CD14-positive monocyte (primary cell): ENCODE measurements around the gene CACUL1. TPM values are rescaled to one million over a fixed set of nuclear protein-coding genes. Genes with fewer than 3 reads are reported as not detected.
"Not testable (repeated sequence)": the region's sequence is repeated elsewhere in the genome, so short reads cannot be mapped to it uniquely, and the experiment has no call there.

Experiments
- DNase-seq, 3 donors: peaks; one replicate each; pipeline ENCODE4 v3.0.0-alpha.2; 2011 to 2022
- H2AFZ ChIP-seq: 2 replicates; pipeline ENCODE4 v1.6.0; 2012; ENCODE audit warnings: mild to moderate bottlenecking, low read depth, low read length, inconsistent platforms; ENCODE audit not compliant: insufficient read depth, poor library complexity, severe bottlenecking
- H3K27ac ChIP-seq, 2 donors: 1 replicate in 1 of 2; 2 replicates in 1 of 2; pipeline ENCODE4 v1.5.1; 2012 to 2013; ENCODE audit warnings: low read length in 2 of 2, control low read depth in 1 of 2, inconsistent platforms in 1 of 2, low read depth in 1 of 2, mild to moderate bottlenecking in 1 of 2
- H3K27me3 ChIP-seq, 2 donors: one replicate each; pipeline versions ENCODE4 v1.6.0 to v1.6.1; 2011 to 2013; ENCODE audit warnings: low read length in 2 of 2; ENCODE audit not compliant: control insufficient read depth in 2 of 2, insufficient read depth in 2 of 2
- H3K36me3 ChIP-seq, 2 donors: replicated peaks in 1 of 2; 1 replicate in 1 of 2; 2 replicates in 1 of 2; pipeline versions ENCODE4 v1.5.1 to v1.6.1; 2012 to 2013; ENCODE audit warnings: low read length in 2 of 2, control low read depth in 1 of 2, inconsistent platforms in 1 of 2, mild to moderate bottlenecking in 1 of 2; ENCODE audit not compliant: insufficient read depth in 2 of 2, control insufficient read depth in 1 of 2
- H3K4me1 ChIP-seq, 2 donors: 1 replicate in 1 of 2; 2 replicates in 1 of 2; pipeline versions ENCODE4 v1.5.1 to v1.6.1; 2012 to 2013; ENCODE audit warnings: low read length in 2 of 2, control low read depth in 1 of 2, inconsistent platforms in 1 of 2, mild to moderate bottlenecking in 1 of 2, moderate library complexity in 1 of 2; ENCODE audit not compliant: insufficient read depth in 2 of 2, control insufficient read depth in 1 of 2
- H3K4me2 ChIP-seq: replicated peaks from 2 replicates; pipeline ENCODE3; 2012; ENCODE audit warnings: low read length, moderate library complexity, mild to moderate bottlenecking; ENCODE audit not compliant: poor library complexity, severe bottlenecking; ENCODE audit errors: extremely low read depth
- H3K4me3 ChIP-seq, 3 experiments: fragments of 200-600 bp in 1 of 3; sonication (generic) in 1 of 3; replicated peaks in 1 of 3; 1 replicate in 2 of 3; 2 replicates in 1 of 3; pipeline ENCODE4 v1.5.1; 2011 to 2013; ENCODE audit warnings: low read length in 3 of 3, mild to moderate bottlenecking in 3 of 3, control low read depth in 2 of 3, low read depth in 2 of 3, inconsistent platforms in 1 of 3, moderate library complexity in 1 of 3
- H3K79me2 ChIP-seq: 2 replicates; pipeline ENCODE4 v1.6.0; 2012; ENCODE audit warnings: mild to moderate bottlenecking, control low read depth, inconsistent platforms, low read length, moderate library complexity; ENCODE audit not compliant: insufficient read depth
- H3K9ac ChIP-seq: 2 replicates; pipeline ENCODE4 v1.6.0; 2017; ENCODE audit warnings: low read length, mild to moderate bottlenecking; ENCODE audit not compliant: insufficient read depth, poor library complexity, severe bottlenecking
- H3K9me3 ChIP-seq, 2 donors: replicated peaks in 1 of 2; 1 replicate in 1 of 2; 2 replicates in 1 of 2; pipeline versions ENCODE4 v1.5.1 to v1.6.1; 2012 to 2013; ENCODE audit warnings: low read length in 2 of 2, control low read depth in 1 of 2; ENCODE audit not compliant: control insufficient read depth in 1 of 2, insufficient read depth in 1 of 2
- H4K20me1 ChIP-seq: 2 replicates; pipeline ENCODE4 v1.6.0; 2012; ENCODE audit warnings: mild to moderate bottlenecking, low read length, control low read depth, moderate library complexity; ENCODE audit not compliant: insufficient read depth
- H3K27ac Mint-ChIP-seq, 7 donors: one replicate each; pipeline ENCODE4 v1.8.0; 2020; ENCODE audit warnings: mild to moderate bottlenecking in 7 of 7, mixed read lengths in 7 of 7, moderate library complexity in 6 of 7, inconsistent platforms in 2 of 7
- H3K27me3 Mint-ChIP-seq, 3 donors: one replicate each; pipeline ENCODE4 v1.8.0; 2021 to 2022; ENCODE audit warnings: low read depth in 3 of 3, mild to moderate bottlenecking in 3 of 3, mixed read lengths in 3 of 3, moderate library complexity in 3 of 3, inconsistent platforms in 1 of 3
- H3K36me3 Mint-ChIP-seq, 2 donors: one replicate each; pipeline ENCODE4 v1.8.0; 2020; ENCODE audit warnings: mixed read lengths in 2 of 2, inconsistent platforms in 1 of 2, mild to moderate bottlenecking in 1 of 2
- H3K4me1 Mint-ChIP-seq: one replicate; pipeline ENCODE4 v1.8.0; 2020; ENCODE audit warnings: mild to moderate bottlenecking, mixed read lengths
- H3K4me3 Mint-ChIP-seq, 2 donors: one replicate each; pipeline ENCODE4 v1.8.0; 2020; ENCODE audit warnings: mild to moderate bottlenecking in 2 of 2, mixed read lengths in 2 of 2, moderate library complexity in 1 of 2
- H3K9me3 Mint-ChIP-seq, 7 donors: one replicate each; pipeline ENCODE4 v1.8.0; 2020 to 2022; ENCODE audit warnings: mixed read lengths in 7 of 7, mild to moderate bottlenecking in 6 of 7, moderate library complexity in 6 of 7, inconsistent platforms in 2 of 7
- WGBS: methylation state at CpG from one replicate; pipeline ENCODE4 v1.1.5; 2013; ENCODE audit warnings: missing lambda C conversion rate; ENCODE audit not compliant: insufficient coverage; 5-methylcytosine and 5-hydroxymethylcytosine counted together
- intact Hi-C, 2 donors: fragments of 100-400 bp; cut with micrococcal nuclease; formaldehyde crosslinking; loops; one replicate each; pipeline versions ENCODE4 v1.15.0 to v1.15.1; 2023
- polyA plus RNA-seq, 3 donors: library from polyadenylated mRNA; depleted of rRNA in 1 of 3; unstranded in 2 of 3; stranded (reverse) in 1 of 3; fragments of 300-500 nt in 2 of 3; fragments of >200 nt in 1 of 3; fragmentation: Illumina TruSeq in 2 of 3; gene quantifications; 1 replicate in 2 of 3; 2 replicates in 1 of 3; pipeline ENCODE4 v1.2.3, GENCODE V29; 2012 to 2021
- TF ChIP-seq, protein P1 (sequence below): fragments of 200-600 bp; IDR thresholded peaks from one replicate; pipeline ENCODE4 v1.8.0; 2022; ENCODE audit warnings: antibody characterized with exemption, mild to moderate bottlenecking

Gene CACUL1
- polyA plus RNA-seq, 3 donors = 18.1 to 50.8 (median 38.8) TPM

DNA sequence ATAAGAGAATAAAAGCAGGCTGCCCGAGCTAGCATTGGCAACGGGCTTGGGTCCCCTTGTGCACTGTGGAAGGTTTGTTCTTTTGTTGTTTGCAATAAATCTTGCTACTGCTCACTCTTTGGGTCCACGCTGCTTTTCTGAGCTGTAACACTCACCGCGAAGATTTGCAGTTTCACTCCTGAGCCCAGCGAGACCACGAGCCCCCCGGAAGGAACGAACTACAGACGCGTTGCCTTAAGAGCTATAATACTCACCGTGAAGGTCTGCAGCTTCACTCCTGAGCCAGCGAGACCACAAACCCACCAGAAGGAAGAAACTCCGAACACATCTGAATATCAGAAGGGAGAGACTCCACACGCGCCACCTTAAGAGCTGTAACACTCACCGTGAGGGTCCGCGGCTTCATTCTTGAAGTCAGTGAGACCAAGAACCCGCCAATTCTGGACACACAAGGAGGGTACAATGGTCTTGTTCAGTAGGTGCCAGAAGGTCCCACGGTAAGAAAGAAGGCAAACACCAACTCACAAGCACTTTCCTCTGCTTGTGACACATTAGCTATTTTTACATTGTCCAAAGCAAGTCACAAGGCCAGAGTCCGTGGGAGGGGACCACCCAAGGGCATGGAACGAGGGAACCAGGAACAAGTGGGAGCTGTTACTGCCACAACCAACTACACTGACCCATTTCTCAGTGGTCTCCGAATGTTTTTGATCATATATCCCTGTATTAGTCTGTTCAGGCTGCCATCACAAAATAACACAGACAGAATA is 29.2 kb upstream of the CACUL1 start:
- Mint-ChIP-seq H3K4me3 (no peak overlapping the region), H3K9me3 (peaks cover 0 to 8% (median 5%) of the 10 kb centered on the region in 7 donors), H3K4me1 (peaks cover 9% of the 10 kb centered on the region), H3K27ac (no peak overlapping the region), H3K27me3 (peaks cover 2 to 6% (median 3%) of the 10 kb centered on the region in 3 donors), H3K36me3 (no peaks in the 10 kb centered on the region)
- Histone ChIP-seq H3K4me2 (no peak overlapping the region), H3K4me3 (no peak overlapping the region), H4K20me1 (no peaks in the 10 kb centered on the region), H3K4me1 (no peaks in the 10 kb centered on the region), H3K27ac (no peak overlapping the region), H3K9me3 (no peaks in the 10 kb centered on the region), H3K79me2 (no peaks in the 10 kb centered on the region), H3K36me3 (no peaks in the 10 kb centered on the region), H3K27me3 (no peaks in the 10 kb centered on the region), H3K9ac (no peak overlapping the region), H2AFZ (no peak overlapping the region)
- TF ChIP-seq, protein P1, sequence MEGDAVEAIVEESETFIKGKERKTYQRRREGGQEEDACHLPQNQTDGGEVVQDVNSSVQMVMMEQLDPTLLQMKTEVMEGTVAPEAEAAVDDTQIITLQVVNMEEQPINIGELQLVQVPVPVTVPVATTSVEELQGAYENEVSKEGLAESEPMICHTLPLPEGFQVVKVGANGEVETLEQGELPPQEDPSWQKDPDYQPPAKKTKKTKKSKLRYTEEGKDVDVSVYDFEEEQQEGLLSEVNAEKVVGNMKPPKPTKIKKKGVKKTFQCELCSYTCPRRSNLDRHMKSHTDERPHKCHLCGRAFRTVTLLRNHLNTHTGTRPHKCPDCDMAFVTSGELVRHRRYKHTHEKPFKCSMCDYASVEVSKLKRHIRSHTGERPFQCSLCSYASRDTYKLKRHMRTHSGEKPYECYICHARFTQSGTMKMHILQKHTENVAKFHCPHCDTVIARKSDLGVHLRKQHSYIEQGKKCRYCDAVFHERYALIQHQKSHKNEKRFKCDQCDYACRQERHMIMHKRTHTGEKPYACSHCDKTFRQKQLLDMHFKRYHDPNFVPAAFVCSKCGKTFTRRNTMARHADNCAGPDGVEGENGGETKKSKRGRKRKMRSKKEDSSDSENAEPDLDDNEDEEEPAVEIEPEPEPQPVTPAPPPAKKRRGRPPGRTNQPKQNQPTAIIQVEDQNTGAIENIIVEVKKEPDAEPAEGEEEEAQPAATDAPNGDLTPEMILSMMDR = no peak
- WGBS = 96% methylated on average over 15 of the region's 24 CpGs
- no peak for DNase-seq
- intact Hi-C loops = no loop called here

DNA sequence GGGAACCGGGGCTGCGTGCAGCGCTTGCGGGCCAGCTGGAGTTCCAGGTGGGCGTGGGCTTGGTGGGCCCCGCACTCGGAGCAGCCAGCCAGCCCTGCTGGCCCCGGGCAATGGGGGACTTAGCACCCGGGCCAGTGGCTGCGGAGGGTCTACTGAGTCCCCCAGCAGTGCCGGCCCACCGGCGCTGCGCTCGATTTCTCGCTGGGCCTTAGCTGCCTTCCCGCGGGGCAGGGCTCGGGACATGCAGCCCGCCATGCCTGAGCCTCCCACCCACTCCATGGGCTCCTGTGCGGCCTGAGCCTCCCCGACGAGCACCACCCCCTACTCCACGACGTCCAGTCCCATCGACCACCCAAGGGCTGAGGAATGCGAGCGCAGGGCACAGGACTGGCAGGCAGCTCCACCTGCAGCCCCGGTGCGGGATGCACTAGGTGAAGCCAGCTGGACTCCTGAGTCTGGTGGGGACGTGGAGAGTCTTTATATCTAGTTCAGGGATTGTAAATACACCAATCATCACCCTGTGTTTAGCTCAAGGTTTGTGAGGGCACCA is 28.2 kb upstream of the CACUL1 start:
- H3K4me3 Mint-ChIP-seq, H2AFZ ChIP-seq, H3K4me2 ChIP-seq, H3K36me3 ChIP-seq, H3K27me3 Mint-ChIP-seq, H3K9ac ChIP-seq, intact Hi-C loops, H3K27ac ChIP-seq, H3K4me1 ChIP-seq, H3K4me3 ChIP-seq, H3K27me3 ChIP-seq, H3K9me3 ChIP-seq, H3K4me1 Mint-ChIP-seq, H3K79me2 ChIP-seq, DNase-seq, H3K36me3 Mint-ChIP-seq, H4K20me1 ChIP-seq: not testable (repeated sequence)
- Mint-ChIP-seq H3K27ac (peak overlapping the region in 1 of 7 donors; percentile 74), H3K9me3 (peaks cover under 1 to 14% (median 8%) of the 10 kb centered on the region in 7 donors)
- 95% methylated on average over 20 of the region's 31 CpGs for WGBS
